ENCODE data around the gene MSMP.

GRCh38 chr9:35731415-35732184 lies 22.5 kb downstream of the MSMP start:
- TF ChIP-seq CTCF (conservative IDR thresholded peaks at IDR 0.05 in 1 of 2, IDR thresholded peaks at IDR 0.05 in 1 of 2; ENCODE audit: low read depth in 1 of 2, low read length in 2 of 2), result no peak
- no peak for TF ChIP-seq EZH2 (IDR thresholded peaks at IDR 0.05; ENCODE audit: low read length, missing control alignments)
